Fibroblast of villous mesenchyme (primary cell): ENCODE data around the gene SEMA5A. TPM values are rescaled to one million over a fixed set of nuclear protein-coding genes. Genes with fewer than 3 reads are reported as not detected.
A peak's percentile ranks its signal among the peaks of the same experiment; 100 is the strongest.

ENCODE experiments used
- DNase-seq: peaks from one replicate; pipeline ENCODE4 v3.0.0-alpha.2; 2010; ENCODE audit warnings: low read depth
- H3K4me3 ChIP-seq: 2 replicates; pipeline ENCODE4 v1.5.1; 2011; ENCODE audit warnings: low read depth, mild to moderate bottlenecking, low read length
- CTCF ChIP-seq: IDR thresholded peaks from 2 replicates; pipeline ENCODE4 v1.5.1; 2012; ENCODE audit warnings: low read depth, mild to moderate bottlenecking, low read length; ENCODE audit not compliant: insufficient read depth
- total RNA-seq: library from RNA; depleted of rRNA; stranded (reverse); fragments of >200 nt; gene quantifications from 2 replicates; pipeline ENCODE4 v1.2.3, GENCODE V29; 2012

Gene SEMA5A
- total RNA-seq, 1 donor, result 72.5 TPM

GRCh38 chr5:9099689-9100088 lies 446.2 kb downstream of the SEMA5A start:
- peak; percentile 14 for TF ChIP-seq CTCF
- H3K4me3 ChIP-seq, result no peak overlapping the region
- no peak for DNase-seq

GRCh38 chr5:9098990-9099389 lies 446.9 kb downstream of the SEMA5A start:
- no peak for TF ChIP-seq CTCF

GRCh38 chr5:9094582-9094981 lies 451.3 kb downstream of the SEMA5A start:
- peak; percentile 68 for DNase-seq
- no peak for TF ChIP-seq CTCF
- no peak overlapping the region for H3K4me3 ChIP-seq

More at GRCh38 chr5:9098990-9099389, 446.9 kb downstream of the SEMA5A start:
- no peak for DNase-seq
- no peak overlapping the region for H3K4me3 ChIP-seq

- no peak for DNase-seq
- no peak for TF ChIP-seq CTCF
- H3K4me3 ChIP-seq, result no peak overlapping the region
Observed at GRCh38 chr5:9091896-9092662, 453.8 kb downstream of the SEMA5A start.

- H3K4me3 ChIP-seq, result no peak overlapping the region
- DNase-seq, result no peak
- TF ChIP-seq CTCF, result no peak
Observed at GRCh38 chr5:9090381-9091026, 455.4 kb downstream of the SEMA5A start.

DNA sequence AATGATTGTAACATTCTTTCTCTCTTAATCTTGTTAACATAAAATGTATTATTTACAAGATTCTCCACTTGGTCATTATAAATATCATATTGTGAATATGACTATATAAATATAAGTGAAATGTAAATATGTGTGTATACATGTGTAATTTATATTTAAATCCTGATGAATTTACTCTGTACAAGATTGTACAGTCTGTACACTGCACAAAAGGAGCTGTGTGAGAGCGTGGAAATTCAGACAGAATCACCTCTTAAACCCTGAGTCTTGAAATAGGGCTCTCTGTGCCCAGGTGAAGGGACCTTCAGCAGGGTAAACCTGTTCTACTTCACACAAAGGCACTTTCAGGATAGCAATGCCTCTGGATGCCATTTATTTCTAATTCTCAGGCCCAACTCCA lies 456.0 kb downstream of the SEMA5A start:
- DNase-seq, result no peak
- TF ChIP-seq CTCF, result no peak
- H3K4me3 ChIP-seq, result no peak overlapping the region

DNA sequence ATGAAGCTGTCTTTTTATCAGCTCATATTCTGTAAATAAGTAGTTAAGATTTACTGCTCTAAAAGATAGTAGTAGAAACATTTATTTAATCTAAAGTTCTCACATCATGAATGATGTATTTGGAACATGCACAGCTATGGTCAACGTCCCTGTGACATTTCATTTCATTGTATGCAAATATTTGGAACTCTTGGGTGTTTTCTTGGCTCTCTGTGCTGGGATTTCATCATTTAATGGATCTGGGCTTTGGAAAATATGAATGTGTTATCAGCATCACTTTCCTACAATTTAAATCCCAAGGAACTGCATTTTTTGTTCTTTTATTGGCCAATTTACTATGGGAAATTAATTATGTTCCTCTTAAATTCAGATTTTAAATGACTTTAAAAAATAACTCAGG lies 462.9 kb downstream of the SEMA5A start:
- DNase-seq, result peak; percentile 47
- H3K4me3 ChIP-seq, result no peak overlapping the region
- no peak for TF ChIP-seq CTCF
